Activated CD4-positive, alpha-beta T cell treated with anti-CD3 and anti-CD28 coated beads, Interleukin-2, amount 10 ng/mL, durations not matched to agents 7 days and 5 days (primary cell): ENCODE results near the gene BCL7C. TPM values are rescaled to one million over a fixed set of nuclear protein-coding genes. Genes with fewer than 3 reads are reported as not detected.

ENCODE experiments used
- CTCF ChIA-PET: fragments of 350-600 bp; sonication (Branson Sonifier 250); formaldehyde crosslinking; loops from one replicate; lab custom pipeline; 2021; ENCODE audit warnings: antibody characterized with exemption; lab: Charles Lee
- POLR2A ChIA-PET: fragments of 350-600 bp; sonication (Branson Sonifier 250); formaldehyde crosslinking; loops from one replicate; lab custom pipeline; 2021; ENCODE audit warnings: antibody characterized with exemption; lab: Charles Lee
- DNase-seq: peaks from one replicate; pipeline ENCODE4 v3.0.0-alpha.2; 2020
- H3K27ac Mint-ChIP-seq: one replicate; pipeline ENCODE4 v1.8.0; 2021; ENCODE audit warnings: mild to moderate bottlenecking, moderate library complexity, mixed read lengths
- H3K27me3 Mint-ChIP-seq: one replicate; pipeline ENCODE4 v1.8.0; 2021; ENCODE audit warnings: mixed read lengths
- H3K36me3 Mint-ChIP-seq: one replicate; pipeline ENCODE4 v1.8.0; 2021; ENCODE audit warnings: low read depth, mixed read lengths
- H3K4me1 Mint-ChIP-seq: one replicate; pipeline ENCODE4 v1.8.0; 2021; ENCODE audit warnings: mixed read lengths
- H3K4me3 Mint-ChIP-seq: one replicate; pipeline ENCODE4 v1.8.0; 2021; ENCODE audit warnings: mild to moderate bottlenecking, moderate library complexity, mixed read lengths
- H3K9me3 Mint-ChIP-seq: one replicate; pipeline ENCODE4 v1.8.0; 2021; ENCODE audit warnings: mixed read lengths
- total RNA-seq, 2 experiments: library from RNA; stranded (reverse); gene quantifications; one replicate each; pipeline ENCODE4 v1.2.3, GENCODE V29; 2021

Gene BCL7C
- total RNA-seq, 2 experiments from 2014 or later: 21.8 to 22.1 TPM

- H3K4me3 Mint-ChIP-seq: no peak overlapping the region
- DNase-seq: no peak
Observed at GRCh38 chr16:30889721-30890120, 4.2 kb downstream of the BCL7C start.

GRCh38 chr16:30888856-30889499, 4.9 kb downstream of the BCL7C start:
- Mint-ChIP-seq H3K27ac (no peak overlapping the region), H3K27me3 (no peaks in the 10 kb centered on the region), H3K36me3 (peaks cover 25% of the 10 kb centered on the region), H3K9me3 (no peaks in the 10 kb centered on the region), H3K4me3 (no peak overlapping the region), H3K4me1 (peaks cover 19% of the 10 kb centered on the region)
- ChIA-PET POLR2A (no interaction called here), CTCF (interaction anchor here (3.2 to 4.7 kb wide), 2 partner anchors 13 to 44 kb away, joined by 17 to 21 read pairs; no protein-coding TSS in a partner anchor)
- no peak for DNase-seq

More at GRCh38 chr16:30889721-30890120, 4.2 kb downstream of the BCL7C start:
- POLR2A ChIA-PET: no interaction called here
- Mint-ChIP-seq H3K4me1 (peaks cover 25% of the 10 kb centered on the region), H3K9me3 (no peaks in the 10 kb centered on the region), H3K27me3 (no peaks in the 10 kb centered on the region), H3K27ac (no peak overlapping the region), H3K36me3 (peaks cover 24% of the 10 kb centered on the region)
- CTCF ChIA-PET: interaction anchor here (0.7 to 4.7 kb wide), 3 partner anchors 12 to 421 kb away, joined by 4 to 21 read pairs (median 17); no protein-coding TSS in a partner anchor

DNA sequence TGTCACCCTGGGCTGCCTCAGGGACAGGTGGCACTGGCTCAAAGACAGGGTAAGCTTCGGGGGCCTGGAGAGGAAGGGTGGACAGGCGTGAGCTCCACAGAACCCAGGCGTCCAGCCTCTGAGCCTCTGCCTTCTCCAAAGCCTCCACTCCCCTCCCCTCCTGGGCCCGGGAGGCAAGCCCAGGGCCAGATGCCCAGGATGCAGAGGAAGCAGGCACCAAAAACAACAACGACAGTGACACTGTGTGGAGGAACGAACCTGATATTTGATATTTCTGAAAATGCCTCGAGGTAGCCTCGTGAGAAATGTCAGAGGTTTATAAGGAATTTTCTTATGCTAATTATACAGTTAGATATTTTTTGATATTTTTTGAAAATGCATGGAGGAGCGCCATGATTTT, 6.0 kb downstream of the BCL7C start:
- DNase-seq: no peak
- H3K27me3 Mint-ChIP-seq: no peaks in the 10 kb centered on the region
- POLR2A ChIA-PET: no interaction called here
- H3K27ac Mint-ChIP-seq: no peak overlapping the region
- H3K4me3 Mint-ChIP-seq: no peak overlapping the region
- CTCF ChIA-PET: interaction anchor here (0.6 to 3.2 kb wide), 2 partner anchors 14 to 71 kb away, joined by 5 to 17 read pairs; no protein-coding TSS in a partner anchor
- H3K4me1 Mint-ChIP-seq: peaks cover 16% of the 10 kb centered on the region
- H3K36me3 Mint-ChIP-seq: peaks cover 25% of the 10 kb centered on the region
- no peaks in the 10 kb centered on the region for H3K9me3 Mint-ChIP-seq

GRCh38 chr16:30886145-30886544, 7.7 kb downstream of the BCL7C start:
- Mint-ChIP-seq H3K9me3 (no peaks in the 10 kb centered on the region), H3K4me3 (no peak overlapping the region), H3K27me3 (no peaks in the 10 kb centered on the region), H3K36me3 (peaks cover 27% of the 10 kb centered on the region), H3K27ac (peak overlapping the region; percentile 60), H3K4me1 (peaks cover 24% of the 10 kb centered on the region)
- no peak for DNase-seq
- POLR2A ChIA-PET: no interaction called here
- CTCF ChIA-PET: interaction anchor here (1.4 kb wide), 1 partner anchor 16 kb away, joined by 5 read pairs; no protein-coding TSS in a partner anchor

DNA sequence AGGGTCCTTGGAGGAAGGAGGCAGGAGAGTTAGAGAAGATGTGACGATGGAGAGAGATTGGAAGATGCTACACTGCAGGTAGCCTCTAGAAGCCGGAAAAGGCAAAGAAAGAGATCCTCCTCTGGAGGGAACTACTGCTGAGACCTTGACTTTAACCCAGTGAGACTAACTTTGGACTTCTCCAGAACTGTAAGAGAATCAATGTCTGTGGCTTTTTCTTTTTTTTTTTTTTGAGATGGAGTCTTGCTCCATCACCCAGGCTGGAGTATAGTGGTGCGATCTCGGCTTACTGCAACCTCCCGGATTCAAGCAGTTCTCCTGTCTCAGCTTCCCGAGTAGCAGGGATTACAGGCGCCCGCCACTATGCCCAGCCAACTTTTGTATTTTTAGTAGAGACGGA, 8.7 kb downstream of the BCL7C start:
- Mint-ChIP-seq H3K9me3 (no peaks in the 10 kb centered on the region), H3K27ac (no peak overlapping the region)
- CTCF ChIA-PET: interaction anchor here (0.6 kb wide), 1 partner anchor 15 kb away, joined by 4 read pairs; no protein-coding TSS in a partner anchor

GRCh38 chr16:30884760-30885159, 9.1 kb downstream of the BCL7C start:
- peaks cover 25% of the 10 kb centered on the region for H3K36me3 Mint-ChIP-seq
- POLR2A ChIA-PET: no interaction called here
- no peaks in the 10 kb centered on the region for H3K27me3 Mint-ChIP-seq
- peaks cover 24% of the 10 kb centered on the region for H3K4me1 Mint-ChIP-seq
- no peak for DNase-seq
- no peak overlapping the region for H3K27ac Mint-ChIP-seq
- CTCF ChIA-PET: interaction anchor here (1.1 kb wide), 1 partner anchor 17 kb away, joined by 3 read pairs; no protein-coding TSS in a partner anchor
- H3K4me3 Mint-ChIP-seq: no peak overlapping the region
- no peaks in the 10 kb centered on the region for H3K9me3 Mint-ChIP-seq

More for the DNA sequence above, 8.7 kb downstream of the BCL7C start:
- DNase-seq: no peak
- POLR2A ChIA-PET: no interaction called here
- no peak overlapping the region for H3K4me3 Mint-ChIP-seq
- peaks cover 29% of the 10 kb centered on the region for H3K36me3 Mint-ChIP-seq
- no peaks in the 10 kb centered on the region for H3K27me3 Mint-ChIP-seq
- peaks cover 24% of the 10 kb centered on the region for H3K4me1 Mint-ChIP-seq

DNA sequence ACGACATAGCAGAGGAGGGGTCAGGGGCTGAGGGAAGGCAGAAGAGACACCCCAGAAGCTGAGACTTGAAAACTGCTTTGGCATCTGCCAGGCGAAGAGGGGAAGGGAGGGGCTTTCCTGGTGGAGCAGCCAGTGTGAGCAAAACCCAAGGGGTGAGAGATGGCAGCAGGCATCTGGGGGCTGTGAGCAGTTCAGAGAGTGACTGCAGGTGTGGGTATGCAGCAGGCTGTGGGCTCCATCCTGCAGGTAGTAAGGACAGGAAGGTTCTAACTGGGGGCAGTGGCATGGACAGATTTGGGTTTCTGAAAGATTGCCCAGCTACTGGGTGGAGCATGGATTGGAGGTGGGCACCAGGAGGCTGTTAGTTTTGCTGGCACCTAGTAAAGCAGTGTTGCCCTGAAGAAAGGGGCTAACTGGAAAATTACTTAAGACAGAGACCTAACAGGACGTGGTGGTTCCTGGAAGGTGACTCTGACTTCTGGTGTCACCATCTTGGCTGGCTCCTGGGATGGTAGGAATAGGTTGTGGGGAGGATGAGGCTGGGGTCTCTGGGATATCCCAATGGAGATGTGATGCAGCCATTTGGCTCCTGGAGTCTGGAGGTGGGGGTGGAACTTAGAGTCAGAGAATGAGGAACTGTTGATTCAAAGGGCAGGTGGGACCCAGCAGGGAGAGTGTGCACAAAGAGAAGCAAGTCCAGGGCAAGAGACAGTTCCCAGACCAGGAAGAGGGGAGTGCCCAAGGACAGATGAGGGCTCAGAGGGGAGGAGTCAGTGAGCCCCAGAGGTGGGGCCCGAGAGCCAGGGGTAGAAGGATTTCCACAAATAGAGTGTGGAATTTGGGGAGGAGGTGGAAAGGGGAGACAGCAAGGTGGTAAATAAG, 11.2 kb downstream of the BCL7C start:
- DNase-seq: no peak
- H3K4me1 Mint-ChIP-seq: peaks cover 24% of the 10 kb centered on the region
- CTCF ChIA-PET: interaction anchor here (1.3 to 1.5 kb wide), 2 partner anchors 13 to 38 kb away, joined by 3 to 6 read pairs; no protein-coding TSS in a partner anchor
- POLR2A ChIA-PET: no interaction called here
- peaks cover 27% of the 10 kb centered on the region for H3K36me3 Mint-ChIP-seq
- H3K27me3 Mint-ChIP-seq: no peaks in the 10 kb centered on the region
- H3K27ac Mint-ChIP-seq: peak overlapping the region; percentile 72
- H3K4me3 Mint-ChIP-seq: no peak overlapping the region
- H3K9me3 Mint-ChIP-seq: no peaks in the 10 kb centered on the region

GRCh38 chr16:30876867-30877266, 17.0 kb downstream of the BCL7C start:
- CTCF ChIA-PET: interaction anchor here (0.6 to 5.1 kb wide), 3 partner anchors 24 to 792 kb away, joined by 3 to 23 read pairs (median 4); no protein-coding TSS in a partner anchor
- H3K9me3 Mint-ChIP-seq: no peaks in the 10 kb centered on the region
- peaks cover 36% of the 10 kb centered on the region for H3K4me1 Mint-ChIP-seq
- peaks cover 35% of the 10 kb centered on the region for H3K36me3 Mint-ChIP-seq
- no peak for DNase-seq
- peak overlapping the region; percentile 98 for H3K27ac Mint-ChIP-seq
- POLR2A ChIA-PET: no interaction called here
- H3K4me3 Mint-ChIP-seq: peak overlapping the region; percentile 94
- H3K27me3 Mint-ChIP-seq: no peaks in the 10 kb centered on the region

DNA sequence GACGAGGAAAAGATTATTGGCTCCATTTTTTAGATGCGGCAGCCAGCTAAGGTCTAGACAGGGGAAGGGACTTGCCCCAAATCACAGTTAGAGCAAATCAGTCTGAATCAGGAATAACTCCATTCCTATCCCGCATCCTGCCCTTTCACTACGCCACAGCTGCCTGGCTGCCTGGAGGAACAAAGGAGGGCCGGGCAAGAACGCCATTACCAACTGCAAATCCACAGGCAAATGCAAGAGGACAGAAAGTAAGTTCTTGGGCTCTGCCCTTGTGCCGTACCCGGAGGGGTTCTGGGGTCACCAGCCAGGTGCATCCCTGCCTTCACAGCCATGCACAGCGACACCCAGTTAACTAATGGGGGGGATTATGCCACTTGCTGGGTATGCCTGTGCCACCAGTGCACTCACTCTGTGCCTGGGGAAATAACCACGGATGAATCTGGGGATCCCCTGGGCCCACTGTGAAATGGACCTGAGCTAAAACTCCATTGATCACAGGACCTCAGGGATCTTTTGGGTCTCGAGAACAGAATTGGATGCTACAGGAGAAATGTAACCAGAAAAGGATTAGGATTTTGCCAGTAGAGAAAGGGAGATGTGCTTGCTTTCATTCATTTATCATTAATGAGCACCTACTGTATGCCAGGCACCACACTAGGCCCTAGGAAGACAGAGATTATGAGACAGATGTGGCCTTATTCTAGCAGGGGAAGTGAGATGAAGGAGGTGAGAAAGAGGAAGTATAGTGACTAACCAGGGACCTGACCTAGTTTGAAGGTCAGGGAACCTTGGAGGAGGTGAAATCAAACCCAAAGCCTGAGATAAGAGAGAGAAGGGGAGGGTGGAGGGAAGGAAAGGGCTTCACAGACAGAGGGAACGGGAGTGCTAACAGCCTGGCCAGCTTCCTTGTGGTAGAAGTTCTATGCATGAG, 17.7 kb downstream of the BCL7C start:
- peak overlapping the region; percentile 94 for H3K4me3 Mint-ChIP-seq
- H3K36me3 Mint-ChIP-seq: peaks cover 35% of the 10 kb centered on the region
- POLR2A ChIA-PET: interaction anchor here (1.9 kb wide), 1 partner anchor 26 kb away, joined by 11 read pairs; no protein-coding TSS in a partner anchor
- H3K9me3 Mint-ChIP-seq: no peaks in the 10 kb centered on the region
- peak overlapping the region; percentile 98 for H3K27ac Mint-ChIP-seq
- CTCF ChIA-PET: interaction anchor here (1.0 to 5.1 kb wide), 3 partner anchors 25 to 63 kb away, joined by 3 to 23 read pairs (median 4); no protein-coding TSS in a partner anchor
- H3K27me3 Mint-ChIP-seq: no peaks in the 10 kb centered on the region
- H3K4me1 Mint-ChIP-seq: peaks cover 30% of the 10 kb centered on the region
- peak; percentile 18 for DNase-seq

GRCh38 chr16:30874821-30875717, 18.8 kb downstream of the BCL7C start:
- no peaks in the 10 kb centered on the region for H3K9me3 Mint-ChIP-seq
- peak; percentile 87 for DNase-seq
- CTCF ChIA-PET: interaction anchor here (0.9 to 5.1 kb wide), 5 partner anchors 27 to 67 kb away, joined by 3 to 23 read pairs (median 4); no protein-coding TSS in a partner anchor
- POLR2A ChIA-PET: interaction anchor here (1.0 to 1.9 kb wide), 2 partner anchors 27 to 30 kb away, joined by 6 to 11 read pairs; no protein-coding TSS in a partner anchor
- peak overlapping the region; percentile 94 for H3K4me3 Mint-ChIP-seq
- peaks cover 30% of the 10 kb centered on the region for H3K4me1 Mint-ChIP-seq
- H3K27me3 Mint-ChIP-seq: no peaks in the 10 kb centered on the region
- peaks cover 32% of the 10 kb centered on the region for H3K36me3 Mint-ChIP-seq
- H3K27ac Mint-ChIP-seq: peak overlapping the region; percentile 98
